Endodermal cell (in vitro differentiated cells): ENCODE results near the gene LIPE. TPM values are rescaled to one million over a fixed set of nuclear protein-coding genes. Genes with fewer than 3 reads are reported as not detected.

Experiments
- DNase-seq: peaks from one replicate; pipeline ENCODE4 v3.0.0-alpha.2; 2017
- H3K27ac ChIP-seq: 2 replicates; pipeline ENCODE4 v1.5.1; 2013; ENCODE audit warnings: mild to moderate bottlenecking, low read depth, low read length, moderate library complexity
- H3K27me3 ChIP-seq: 2 replicates; pipeline ENCODE4 v1.6.1; 2013; ENCODE audit warnings: mild to moderate bottlenecking, low read length, moderate library complexity; ENCODE audit not compliant: insufficient read depth, control insufficient read depth, poor library complexity, severe bottlenecking
- H3K36me3 ChIP-seq: 2 replicates; pipeline ENCODE4 v1.7.0; 2013; ENCODE audit warnings: mild to moderate bottlenecking, low read length, moderate library complexity; ENCODE audit not compliant: control insufficient read depth, insufficient read depth
- H3K4me1 ChIP-seq: one replicate; pipeline ENCODE4 v1.7.0; 2013; ENCODE audit warnings: low read length; ENCODE audit not compliant: control insufficient read depth, insufficient read depth
- H3K4me3 ChIP-seq: 2 replicates; pipeline ENCODE4 v1.5.1; 2013; ENCODE audit warnings: mild to moderate bottlenecking, low read length, moderate library complexity
- H3K9ac ChIP-seq: 2 replicates; pipeline ENCODE4 v1.6.1; 2013; ENCODE audit warnings: mild to moderate bottlenecking, low read length, moderate library complexity; ENCODE audit not compliant: poor library complexity, severe bottlenecking; ENCODE audit errors: extremely low read depth
- H3K9me3 ChIP-seq: 2 replicates; pipeline ENCODE4 v1.6.1; 2013; ENCODE audit warnings: mild to moderate bottlenecking, low read length, moderate library complexity; ENCODE audit not compliant: control insufficient read depth
- H3K27ac Mint-ChIP-seq: 2 replicates; pipeline ENCODE4 v1.8.0; 2020; ENCODE audit warnings: mixed read lengths
- H3K27me3 Mint-ChIP-seq: 2 replicates; pipeline ENCODE4 v1.8.0; 2021; ENCODE audit warnings: mild to moderate bottlenecking, mixed read lengths; ENCODE audit not compliant: insufficient read depth
- H3K36me3 Mint-ChIP-seq: 2 replicates; pipeline ENCODE4 v1.8.0; 2020; ENCODE audit warnings: low read depth, mixed read lengths
- H3K4me1 Mint-ChIP-seq: 2 replicates; pipeline ENCODE4 v1.8.0; 2020; ENCODE audit warnings: mixed read lengths
- H3K4me3 Mint-ChIP-seq: 2 replicates; pipeline ENCODE4 v1.8.0; 2020; ENCODE audit warnings: mild to moderate bottlenecking, moderate library complexity, mixed read lengths
- H3K9me3 Mint-ChIP-seq: 2 replicates; pipeline ENCODE4 v1.8.0; 2020; ENCODE audit warnings: mild to moderate bottlenecking, mixed read lengths
- CTCF ChIP-seq: fragments of 200-600 bp; sonication (generic); conservative IDR thresholded peaks from 2 replicates; pipeline ENCODE4 v1.5.0; 2021; ENCODE audit warnings: antibody characterized with exemption, mild to moderate bottlenecking
- WGBS, 2 experiments: methylation state at CpG; one replicate each; pipeline versions ENCODE4 v1.1.5 to v1.1.7; 2013; ENCODE audit warnings: missing lambda C conversion rate in 2 of 2, mixed read lengths in 1 of 2; ENCODE audit not compliant: insufficient coverage in 1 of 2, insufficient read length in 1 of 2; 5-methylcytosine and 5-hydroxymethylcytosine counted together
- total RNA-seq, 2 donors: library from RNA; stranded (reverse); fragmentation: NEBNext Ultra II Directional in 1 of 2; extraction: Animal tissue kit (Norgen Biotek cat#: 25700) in 1 of 2; gene quantifications; 2 replicates in 1 of 2; 3 replicates in 1 of 2; pipeline ENCODE4 v1.2.1, GENCODE V29; 2021

Gene LIPE
- total RNA-seq, 2 donors from 2014 or later, result 5.9 to 8.1 TPM

- Histone ChIP-seq H3K27ac (no peak overlapping the region), H3K4me3 (no peak overlapping the region), H3K9me3 (no peaks in the 10 kb centered on the region), H3K9ac (no peak overlapping the region), H3K36me3 (peaks cover 23% of the 10 kb centered on the region), H3K4me1 (peaks cover 4% of the 10 kb centered on the region), H3K27me3 (no peaks in the 10 kb centered on the region)
- 71 to 90% methylated on average over 4 of the region's 4 CpGs for WGBS, 2 experiments
- H3K4me3 Mint-ChIP-seq, result no peak overlapping the region
- H3K9me3 Mint-ChIP-seq, result peaks cover 3% of the 10 kb centered on the region
- DNase-seq, result no peak
- peaks cover 6% of the 10 kb centered on the region for H3K4me1 Mint-ChIP-seq
- TF ChIP-seq CTCF, result no peak
- no peak overlapping the region for H3K27ac Mint-ChIP-seq
- H3K36me3 Mint-ChIP-seq, result peaks cover 48% of the 10 kb centered on the region
- H3K27me3 Mint-ChIP-seq, result no peaks in the 10 kb centered on the region
Observed at GRCh38 chr19:42367929-42368328, 59.3 kb downstream of the LIPE start.

- no peaks in the 10 kb centered on the region for H3K27me3 Mint-ChIP-seq
- H3K4me1 Mint-ChIP-seq, result peaks cover 6% of the 10 kb centered on the region
- peaks cover 46% of the 10 kb centered on the region for H3K36me3 Mint-ChIP-seq
- Histone ChIP-seq H3K9ac (no peak overlapping the region), H3K27ac (peak overlapping the region; percentile 41), H3K9me3 (no peaks in the 10 kb centered on the region), H3K36me3 (peaks cover 23% of the 10 kb centered on the region), H3K4me3 (no peak overlapping the region), H3K27me3 (no peaks in the 10 kb centered on the region), H3K4me1 (peaks cover 4% of the 10 kb centered on the region)
- no peak for DNase-seq
- H3K4me3 Mint-ChIP-seq, result no peak overlapping the region
- 88 to 100% methylated on average over 1 of the region's 1 CpG for WGBS, 2 experiments
- H3K27ac Mint-ChIP-seq, result no peak overlapping the region
- no peak for TF ChIP-seq CTCF
- H3K9me3 Mint-ChIP-seq, result peaks cover 3% of the 10 kb centered on the region
Observed at GRCh38 chr19:42366673-42367072, 60.5 kb downstream of the LIPE start.

- H3K4me3 ChIP-seq, result no peak overlapping the region
- WGBS, 2 experiments, result 93 to 95% methylated on average over 16 to 17 of the region's 17 CpGs
- H3K9ac ChIP-seq, result no peak overlapping the region
- H3K27ac ChIP-seq, result no peak overlapping the region
- no peaks in the 10 kb centered on the region for H3K27me3 Mint-ChIP-seq
- no peaks in the 10 kb centered on the region for H3K4me1 ChIP-seq
- H3K9me3 Mint-ChIP-seq, result peaks cover 3% of the 10 kb centered on the region
- H3K4me1 Mint-ChIP-seq, result no peaks in the 10 kb centered on the region
- no peaks in the 10 kb centered on the region for H3K27me3 ChIP-seq
- peaks cover 59% of the 10 kb centered on the region for H3K36me3 Mint-ChIP-seq
- no peak overlapping the region for H3K27ac Mint-ChIP-seq
- DNase-seq, result no peak
- TF ChIP-seq CTCF, result no peak
- no peaks in the 10 kb centered on the region for H3K9me3 ChIP-seq
- peaks cover 19% of the 10 kb centered on the region for H3K36me3 ChIP-seq
- H3K4me3 Mint-ChIP-seq, result no peak overlapping the region
Observed at GRCh38 chr19:42363614-42364346, 63.4 kb downstream of the LIPE start.
